ENCODE measurements around the gene RTP5. TPM values are rescaled to one million over a fixed set of nuclear protein-coding genes. Genes with fewer than 3 reads are reported as not detected.
"Not testable (repeated sequence)": the region's sequence is repeated elsewhere in the genome, so short reads cannot be mapped to it uniquely, and the experiment has no call there.

RTP5 gene
- total and polyA plus RNA-seq, 5 donors: 0.05 TPM; not detected in 4

- WGBS: 69% methylated on average over 26 of the region's 26 CpGs
- no peak overlapping the region for H3K27ac ChIP-seq (ENCODE audit: low read length)
- H3K9me3 ChIP-seq (ENCODE audit: control insufficient read depth, low read length): no peaks in the 10 kb centered on the region
- ATAC-seq (peak in 1 of 2 donors; percentile 31), DNase-seq (no peak)
- no peak overlapping the region for H3K4me3 ChIP-seq (ENCODE audit: low read length)
- H3K27me3 ChIP-seq (ENCODE audit: control insufficient read depth, insufficient read depth): no peaks in the 10 kb centered on the region
- no peaks in the 10 kb centered on the region for H3K4me1 ChIP-seq (ENCODE audit: control insufficient read depth, insufficient read depth, low read length)
- intact Hi-C loops (cut with DNase I): no loop called here
Measured at GRCh38 chr2:241908686-241909420, 39.3 kb downstream of the RTP5 start.

GRCh38 chr2:241909769-241910168 lies 40.2 kb downstream of the RTP5 start:
- no peaks in the 10 kb centered on the region for H3K4me1 ChIP-seq (ENCODE audit: control insufficient read depth, insufficient read depth, low read length)
- no peaks in the 10 kb centered on the region for H3K9me3 ChIP-seq (ENCODE audit: control insufficient read depth, low read length)
- 83% methylated on average over 12 of the region's 12 CpGs for WGBS
- DNase-seq: no peak
- H3K27ac ChIP-seq (ENCODE audit: low read length): no peak overlapping the region
- no peaks in the 10 kb centered on the region for H3K27me3 ChIP-seq (ENCODE audit: control insufficient read depth, insufficient read depth)
- ATAC-seq: no peak
- intact Hi-C loops (cut with DNase I): no loop called here
- no peak overlapping the region for H3K4me3 ChIP-seq (ENCODE audit: low read length)

GRCh38 chr2:241910604-241911520 lies 41.3 kb downstream of the RTP5 start:
- DNase-seq: no peak
- intact Hi-C loops (cut with DNase I): no loop called here
- ATAC-seq: no peak
- Histone ChIP-seq H3K27ac (ENCODE audit: low read length) (no peak overlapping the region), H3K9me3 (ENCODE audit: control insufficient read depth, low read length) (no peaks in the 10 kb centered on the region), H3K4me3 (ENCODE audit: low read length) (no peak overlapping the region), H3K4me1 (ENCODE audit: control insufficient read depth, insufficient read depth, low read length) (no peaks in the 10 kb centered on the region), H3K27me3 (ENCODE audit: control insufficient read depth, insufficient read depth) (no peaks in the 10 kb centered on the region)
- WGBS: 93% methylated on average over 26 of the region's 26 CpGs

- Histone ChIP-seq H3K9me3 (ENCODE audit: control insufficient read depth, low read length) (no peaks in the 10 kb centered on the region), H3K27ac (ENCODE audit: low read length) (no peak overlapping the region), H3K4me1 (ENCODE audit: control insufficient read depth, insufficient read depth, low read length) (no peaks in the 10 kb centered on the region), H3K27me3 (ENCODE audit: control insufficient read depth, insufficient read depth) (no peaks in the 10 kb centered on the region), H3K4me3 (ENCODE audit: low read length) (no peak overlapping the region)
- no peak for DNase-seq
- intact Hi-C loops (cut with DNase I): no loop called here
- WGBS: 86% methylated on average over 10 of the region's 10 CpGs
- ATAC-seq: no peak
Measured at GRCh38 chr2:241911551-241911950, 42.0 kb downstream of the RTP5 start.

- no peak overlapping the region for H3K27ac ChIP-seq (ENCODE audit: low read length)
- no peaks in the 10 kb centered on the region for H3K27me3 ChIP-seq (ENCODE audit: control insufficient read depth, insufficient read depth)
- no peaks in the 10 kb centered on the region for H3K4me1 ChIP-seq (ENCODE audit: control insufficient read depth, insufficient read depth, low read length)
- no peaks in the 10 kb centered on the region for H3K9me3 ChIP-seq (ENCODE audit: control insufficient read depth, low read length)
- DNase-seq (no peak), ATAC-seq (no peak)
- intact Hi-C loops (cut with DNase I): no loop called here
- 85% methylated on average over 17 of the region's 17 CpGs for WGBS
- no peak overlapping the region for H3K4me3 ChIP-seq (ENCODE audit: low read length)
Measured at GRCh38 chr2:241912021-241912555, 42.6 kb downstream of the RTP5 start.

GRCh38 chr2:241913703-241914102 lies 44.2 kb downstream of the RTP5 start:
- WGBS: 95% methylated on average over 4 of the region's 4 CpGs
- no peak overlapping the region for H3K27ac ChIP-seq (ENCODE audit: low read length)
- intact Hi-C loops (cut with DNase I): no loop called here
- DNase-seq (no peak), ATAC-seq (no peak)
- H3K4me1 ChIP-seq (ENCODE audit: control insufficient read depth, insufficient read depth, low read length): no peaks in the 10 kb centered on the region
- H3K9me3 ChIP-seq (ENCODE audit: control insufficient read depth, low read length): no peaks in the 10 kb centered on the region
- no peaks in the 10 kb centered on the region for H3K27me3 ChIP-seq (ENCODE audit: control insufficient read depth, insufficient read depth)
- H3K4me3 ChIP-seq (ENCODE audit: low read length): no peak overlapping the region

GRCh38 chr2:241914542-241914941 lies 45.0 kb downstream of the RTP5 start:
- Histone ChIP-seq H3K4me1 (ENCODE audit: control insufficient read depth, insufficient read depth, low read length) (no peaks in the 10 kb centered on the region), H3K4me3 (ENCODE audit: low read length) (no peak overlapping the region), H3K27me3 (ENCODE audit: control insufficient read depth, insufficient read depth) (no peaks in the 10 kb centered on the region), H3K27ac (ENCODE audit: low read length) (no peak overlapping the region), H3K9me3 (ENCODE audit: control insufficient read depth, low read length) (no peaks in the 10 kb centered on the region)
- intact Hi-C loops (cut with DNase I): no loop called here
- ATAC-seq: no peak
- no peak for DNase-seq
- WGBS: 95% methylated on average over 13 of the region's 13 CpGs

- H3K27ac ChIP-seq (ENCODE audit: low read length); ATAC-seq; H3K4me1 ChIP-seq (ENCODE audit: control insufficient read depth, insufficient read depth, low read length); DNase-seq; H3K27me3 ChIP-seq (ENCODE audit: control insufficient read depth, insufficient read depth); intact Hi-C loops (cut with DNase I); H3K9me3 ChIP-seq (ENCODE audit: control insufficient read depth, low read length); H3K4me3 ChIP-seq (ENCODE audit: low read length): not testable (repeated sequence)
- WGBS: 90% methylated on average over 8 of the region's 9 CpGs
Measured at GRCh38 chr2:241921631-241922030, 52.1 kb downstream of the RTP5 start.

- Histone ChIP-seq H3K4me3 (ENCODE audit: low read length) (no peak overlapping the region), H3K27me3 (ENCODE audit: control insufficient read depth, insufficient read depth) (no peaks in the 10 kb centered on the region), H3K9me3 (ENCODE audit: control insufficient read depth, low read length) (no peaks in the 10 kb centered on the region), H3K4me1 (ENCODE audit: control insufficient read depth, insufficient read depth, low read length) (no peaks in the 10 kb centered on the region), H3K27ac (ENCODE audit: low read length) (no peak overlapping the region)
- intact Hi-C loops (cut with DNase I): no loop called here
- ATAC-seq (no peak), DNase-seq (no peak)
- WGBS: 82% methylated on average over 9 of the region's 9 CpGs
Measured at GRCh38 chr2:241922411-241922810, 52.9 kb downstream of the RTP5 start.

GRCh38 chr2:241922816-241923601 lies 53.5 kb downstream of the RTP5 start:
- H3K27me3 ChIP-seq (ENCODE audit: control insufficient read depth, insufficient read depth); ATAC-seq; H3K9me3 ChIP-seq (ENCODE audit: control insufficient read depth, low read length); H3K4me3 ChIP-seq (ENCODE audit: low read length); H3K27ac ChIP-seq (ENCODE audit: low read length); DNase-seq; H3K4me1 ChIP-seq (ENCODE audit: control insufficient read depth, insufficient read depth, low read length); intact Hi-C loops (cut with DNase I): not testable (repeated sequence)
- WGBS: 80% methylated on average over 13 of the region's 13 CpGs

All from right cardiac atrium (tissue), 5 donors.